Activated CD8-positive, alpha-beta memory T cell treated with anti-CD3 and anti-CD28 coated beads, Interleukin-2, amount 50 U/mL, for 1 hour (primary cell): Measurements from ENCODE around the gene DENND4A.
"Not testable (repeated sequence)": the region's sequence is repeated elsewhere in the genome, so short reads cannot be mapped to it uniquely, and the experiment has no call there.

ENCODE experiments used
- DNase-seq: peaks from one replicate; pipeline ENCODE4 v3.0.0-alpha.2; 2020; ENCODE audit errors: extremely low read depth

Gene DENND4A

DNA sequence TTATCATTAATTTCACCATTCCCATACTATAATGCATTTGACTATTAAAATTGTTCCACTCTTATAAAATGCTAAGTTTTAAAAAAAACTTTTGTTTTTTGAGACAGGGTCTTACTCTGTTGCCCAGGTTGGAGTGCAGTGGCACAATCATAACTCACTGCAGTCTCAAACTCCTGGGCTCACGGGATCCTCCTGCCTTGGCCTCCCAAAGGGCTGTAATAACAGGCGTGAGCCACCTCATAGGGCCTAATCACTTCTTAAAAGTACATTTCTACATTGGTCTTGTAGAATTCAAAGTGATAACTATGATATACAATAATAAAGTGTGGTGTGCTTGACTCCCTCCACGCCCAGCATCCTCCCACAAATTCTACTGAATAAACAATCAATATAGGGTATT is 3.0 kb downstream of the DENND4A start:
- DNase-seq: no peak

DNA sequence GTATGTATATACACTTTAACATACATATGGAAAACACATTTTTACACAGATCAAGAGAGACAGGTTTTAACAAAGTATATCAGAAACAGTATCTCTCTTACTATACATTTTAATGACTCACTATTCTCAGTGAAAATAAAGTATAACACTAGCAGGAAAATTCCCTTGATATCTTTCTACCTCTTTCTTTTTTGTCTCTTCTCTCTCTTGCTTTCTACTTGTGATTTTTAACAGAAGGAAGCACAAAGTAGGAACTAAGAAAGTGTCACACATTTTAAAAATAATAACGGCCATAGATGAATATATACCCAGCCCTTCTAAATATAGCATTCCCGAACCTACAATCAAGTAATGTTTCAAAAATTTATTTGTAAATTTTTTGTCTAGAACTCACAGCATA is 4.8 kb downstream of the DENND4A start:
- no peak for DNase-seq

DNA sequence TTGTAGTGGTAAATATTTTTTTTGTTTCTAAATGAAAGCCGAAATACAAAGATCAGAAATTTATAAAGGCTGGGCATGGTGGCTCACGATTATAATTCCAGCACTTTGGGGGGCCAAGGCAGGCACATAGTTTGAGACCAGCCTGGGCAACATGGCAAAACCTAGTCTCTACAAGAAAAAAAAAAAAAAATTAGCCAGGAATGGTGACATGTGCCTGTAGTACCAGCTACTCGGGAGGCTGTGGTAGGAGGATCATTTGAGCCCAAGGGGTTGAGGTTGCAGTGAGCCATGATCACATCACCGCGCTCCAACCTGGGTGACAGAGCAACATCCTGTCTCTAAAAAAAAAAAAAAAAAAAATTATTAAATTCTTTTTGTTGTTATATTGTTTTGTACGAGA is 6.9 kb downstream of the DENND4A start:
- no peak for DNase-seq

DNA sequence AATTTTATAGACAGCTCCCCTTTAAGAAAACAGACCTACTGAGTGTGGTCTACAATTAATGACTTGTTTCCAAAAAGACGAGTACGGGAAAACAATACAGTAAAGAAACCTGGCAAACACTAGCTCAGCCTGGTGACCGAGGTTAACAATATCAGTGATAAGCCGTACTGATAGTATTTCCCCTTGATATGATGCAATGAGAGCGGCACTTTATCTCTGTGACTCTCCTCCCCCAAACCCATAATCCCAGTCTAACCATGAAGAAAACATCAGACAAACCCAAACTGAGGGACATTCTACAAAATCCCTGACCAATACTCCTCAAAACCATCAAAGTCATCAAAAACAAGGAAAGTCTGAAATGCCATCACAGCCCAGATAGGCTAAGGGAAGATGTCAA is 8.2 kb downstream of the DENND4A start:
- no peak for DNase-seq

DNA sequence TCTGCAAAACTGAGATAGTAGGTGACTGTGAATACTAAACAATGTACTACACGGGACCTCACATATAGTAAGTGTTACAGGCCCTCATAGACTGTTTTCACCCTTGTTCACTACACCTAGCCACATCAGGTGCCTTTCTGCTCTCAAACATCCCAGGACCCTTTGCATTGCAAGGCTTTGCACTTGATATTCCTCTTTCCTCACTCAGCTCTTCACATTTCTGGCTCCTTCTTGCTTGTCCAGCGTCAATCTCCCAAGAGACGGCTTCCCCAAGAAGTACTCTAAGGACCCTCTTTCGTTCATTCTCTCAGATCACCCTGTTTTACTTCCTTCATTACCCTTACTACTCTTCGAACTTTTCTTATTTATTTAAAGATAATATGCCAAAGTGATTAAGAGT is 10.0 kb downstream of the DENND4A start:
- no peak for DNase-seq

DNA sequence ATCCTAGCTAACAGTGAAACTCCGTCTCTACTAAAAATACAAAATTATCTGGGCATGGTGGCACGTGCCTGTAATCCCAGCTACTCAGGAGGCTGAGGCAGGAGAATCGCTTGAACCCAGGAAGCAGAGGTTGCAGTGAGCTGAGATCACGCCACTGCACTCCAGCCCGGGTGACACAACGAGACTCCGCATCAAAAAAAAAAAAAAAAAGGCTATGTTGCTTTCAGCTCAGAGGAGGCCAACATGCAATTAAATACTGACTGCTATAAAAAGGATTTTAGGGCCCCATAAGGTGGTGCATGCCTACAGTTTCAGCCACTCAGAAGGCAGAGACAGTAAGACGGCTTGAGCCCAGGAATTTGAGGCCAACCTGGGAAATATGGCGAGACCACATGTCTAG is 13.4 kb downstream of the DENND4A start:
- not testable (repeated sequence) for DNase-seq

DNA sequence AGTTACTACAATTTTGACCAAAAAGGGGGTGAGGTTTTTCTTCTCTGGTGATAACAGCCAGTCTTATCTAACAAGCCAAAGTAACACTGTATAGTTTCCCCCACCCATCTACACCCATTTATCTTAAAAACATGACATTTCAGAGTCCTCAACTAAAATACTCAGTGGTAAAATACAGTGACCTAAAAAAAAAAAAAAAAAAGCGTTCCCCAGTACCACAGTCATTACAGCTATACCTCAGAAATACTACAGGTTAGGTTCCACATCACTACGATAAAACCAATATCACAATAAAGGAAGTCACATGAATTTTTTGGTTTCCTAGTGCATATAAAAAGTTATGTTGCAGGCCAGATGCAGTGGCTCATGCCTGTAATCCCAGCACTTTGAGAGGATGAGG is 13.8 kb downstream of the DENND4A start:
- DNase-seq: no peak

DNA sequence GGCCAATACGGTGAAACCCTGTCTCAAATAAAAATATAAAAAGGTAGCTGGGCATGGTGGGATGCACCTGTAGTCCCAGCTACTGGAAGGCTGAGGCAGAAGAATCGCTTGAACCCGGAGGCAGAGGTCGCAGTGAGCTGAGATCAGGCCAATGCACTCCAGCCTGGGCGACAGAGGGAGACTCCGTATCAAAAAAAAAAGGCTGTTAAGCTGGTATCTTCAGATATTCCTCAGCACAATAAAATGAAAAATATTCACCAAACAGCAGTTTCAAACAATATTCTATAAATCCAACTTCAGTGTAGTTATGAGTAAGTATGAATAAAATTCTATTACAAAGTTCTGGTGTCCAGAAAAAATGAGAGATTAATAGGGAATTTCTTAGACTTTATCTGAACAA is 14.2 kb downstream of the DENND4A start:
- no peak for DNase-seq

DNA sequence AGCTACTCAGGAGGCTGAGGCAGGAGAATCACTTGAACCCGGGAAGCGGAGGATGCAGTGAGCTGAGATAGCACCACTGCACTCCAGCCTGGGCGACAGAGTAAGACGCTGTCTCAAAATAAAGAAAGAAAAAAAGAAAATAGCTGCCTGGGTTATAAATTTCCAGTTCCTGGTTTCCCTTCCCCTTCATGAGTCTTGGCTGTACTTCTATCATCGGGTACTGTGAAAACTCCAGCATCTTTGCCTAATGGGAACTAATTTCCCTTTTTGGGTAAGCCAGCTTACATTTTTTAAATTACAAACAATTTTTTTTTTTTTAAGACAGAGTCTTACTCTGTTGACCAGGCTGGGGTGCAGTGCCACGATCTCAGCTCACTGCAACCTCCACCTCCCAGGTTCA is 15.0 kb downstream of the DENND4A start:
- no peak for DNase-seq

DNA sequence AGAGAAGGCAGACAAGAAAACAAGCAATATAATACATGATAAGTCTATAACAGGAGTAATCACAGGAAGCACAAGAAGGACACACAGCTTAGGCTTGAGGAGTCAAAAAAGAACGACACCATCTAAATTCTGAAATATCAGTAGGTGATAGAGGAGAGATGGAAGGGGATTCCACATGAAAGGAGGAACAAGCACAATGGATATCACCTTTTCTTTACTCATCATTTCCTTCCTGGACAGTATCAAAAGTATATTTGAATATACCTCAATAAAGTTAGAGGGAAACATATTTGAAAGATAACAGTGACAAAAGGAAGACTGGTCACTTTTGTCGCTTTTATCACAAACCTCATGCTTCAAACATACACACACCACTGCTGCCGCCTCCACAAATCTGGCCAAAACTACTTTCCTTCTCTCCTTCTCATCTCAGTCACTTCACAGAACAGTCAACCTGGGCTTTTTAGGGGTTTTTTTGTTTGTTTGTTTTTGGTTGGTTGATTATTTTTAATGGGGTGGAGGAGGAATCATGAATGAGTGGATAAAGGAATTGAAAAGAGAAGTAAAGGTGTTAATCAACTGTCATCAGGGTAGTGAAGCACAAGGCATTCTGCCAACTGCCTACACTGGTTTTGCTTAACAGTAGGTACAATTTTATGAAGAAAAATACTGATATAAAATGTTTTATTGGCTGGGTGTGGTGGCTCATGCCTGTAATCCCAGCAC is 18.5 kb downstream of the DENND4A start:
- no peak for DNase-seq

DNA sequence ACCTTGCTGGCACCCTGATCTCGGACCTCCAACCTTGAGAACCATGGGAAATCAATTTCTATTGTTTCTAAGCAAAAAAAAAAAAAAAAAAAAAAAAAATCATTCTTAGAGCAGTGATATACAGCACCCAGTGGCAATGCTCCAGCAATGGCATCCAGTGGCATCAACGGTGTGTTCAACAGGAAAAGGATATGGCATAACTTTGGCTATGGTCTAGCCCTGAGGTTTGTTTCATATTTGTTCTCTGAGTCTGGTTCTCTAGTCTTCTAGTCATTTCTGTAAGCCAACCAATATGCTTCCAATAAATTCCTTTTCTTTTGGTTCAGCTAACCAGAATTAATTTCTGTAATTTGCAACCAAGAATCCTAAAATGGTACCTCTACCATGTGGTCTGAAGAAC is 19.2 kb downstream of the DENND4A start:
- no peak for DNase-seq

DNA sequence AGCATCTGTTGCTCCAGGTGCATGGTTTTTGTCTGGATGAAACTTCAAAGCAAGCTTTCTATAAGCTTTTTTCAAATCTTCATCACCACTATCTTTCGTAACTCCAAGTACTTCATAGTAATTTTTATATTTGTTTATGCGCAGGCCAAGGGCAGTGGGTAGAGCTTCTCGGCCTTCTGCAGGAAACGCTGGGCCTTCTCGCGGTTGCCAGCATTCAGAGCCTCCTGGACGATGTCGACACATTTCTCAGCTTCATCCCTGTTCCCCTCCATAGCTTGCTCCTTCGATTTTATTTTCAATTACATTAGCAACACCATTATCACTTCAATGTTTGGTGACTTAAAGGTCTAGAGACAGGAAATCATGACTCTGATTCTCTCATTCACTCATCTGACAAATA is 20.2 kb downstream of the DENND4A start:
- no peak for DNase-seq

DNA sequence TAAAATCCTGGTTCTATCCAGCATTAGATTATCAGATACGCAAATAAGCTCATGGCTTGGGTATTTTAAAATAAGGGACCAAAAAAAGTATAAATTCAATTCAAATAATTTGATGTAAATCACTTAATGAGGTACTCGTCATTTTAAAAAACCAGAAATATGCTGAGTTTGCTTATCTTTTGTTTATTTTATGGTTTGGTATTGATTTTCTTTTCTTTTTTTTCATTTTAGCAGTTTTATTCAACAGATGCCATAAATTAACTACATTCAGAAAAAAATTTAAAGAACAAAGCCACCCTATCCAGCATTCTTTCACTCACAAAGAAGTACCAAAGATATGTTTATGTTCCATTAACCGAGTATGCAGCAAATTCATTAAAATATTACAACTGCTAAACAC is 22.6 kb downstream of the DENND4A start:
- no peak for DNase-seq

DNA sequence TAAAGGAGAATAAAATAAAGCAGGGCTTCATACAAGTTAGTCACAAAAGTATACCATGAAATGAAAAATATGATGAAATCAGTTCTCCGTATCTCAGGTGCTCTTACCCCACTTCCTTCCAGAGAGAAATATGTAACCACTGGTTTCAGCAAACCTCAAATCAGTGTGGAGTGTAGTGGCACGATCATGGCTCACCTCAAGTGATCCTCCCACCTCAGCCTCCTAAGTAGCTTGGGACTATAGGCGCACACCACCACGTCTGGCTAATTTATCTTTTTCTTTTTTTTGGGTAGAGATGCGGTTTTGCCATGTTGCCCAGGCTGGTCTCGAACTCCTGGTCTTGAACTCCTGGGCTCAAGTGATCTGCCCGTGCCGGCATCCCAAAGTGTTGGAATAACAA is 24.2 kb downstream of the DENND4A start:
- DNase-seq: no peak

DNA sequence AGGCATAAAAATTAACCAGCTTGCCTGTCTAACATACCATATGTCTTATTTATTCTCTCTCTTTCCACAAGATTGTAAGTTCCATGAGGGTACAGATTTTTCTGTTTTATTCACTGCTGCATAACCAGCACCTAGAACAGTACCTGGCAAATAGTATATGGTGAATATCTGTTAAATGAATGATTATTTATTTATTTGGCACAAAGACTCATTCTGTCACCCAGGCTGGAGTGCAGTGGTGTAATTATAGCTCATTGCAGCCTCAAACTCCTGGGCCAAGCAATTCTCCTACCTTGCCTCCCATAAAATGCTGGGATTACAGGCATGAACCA is 24.9 kb downstream of the DENND4A start:
- no peak for DNase-seq

DNA sequence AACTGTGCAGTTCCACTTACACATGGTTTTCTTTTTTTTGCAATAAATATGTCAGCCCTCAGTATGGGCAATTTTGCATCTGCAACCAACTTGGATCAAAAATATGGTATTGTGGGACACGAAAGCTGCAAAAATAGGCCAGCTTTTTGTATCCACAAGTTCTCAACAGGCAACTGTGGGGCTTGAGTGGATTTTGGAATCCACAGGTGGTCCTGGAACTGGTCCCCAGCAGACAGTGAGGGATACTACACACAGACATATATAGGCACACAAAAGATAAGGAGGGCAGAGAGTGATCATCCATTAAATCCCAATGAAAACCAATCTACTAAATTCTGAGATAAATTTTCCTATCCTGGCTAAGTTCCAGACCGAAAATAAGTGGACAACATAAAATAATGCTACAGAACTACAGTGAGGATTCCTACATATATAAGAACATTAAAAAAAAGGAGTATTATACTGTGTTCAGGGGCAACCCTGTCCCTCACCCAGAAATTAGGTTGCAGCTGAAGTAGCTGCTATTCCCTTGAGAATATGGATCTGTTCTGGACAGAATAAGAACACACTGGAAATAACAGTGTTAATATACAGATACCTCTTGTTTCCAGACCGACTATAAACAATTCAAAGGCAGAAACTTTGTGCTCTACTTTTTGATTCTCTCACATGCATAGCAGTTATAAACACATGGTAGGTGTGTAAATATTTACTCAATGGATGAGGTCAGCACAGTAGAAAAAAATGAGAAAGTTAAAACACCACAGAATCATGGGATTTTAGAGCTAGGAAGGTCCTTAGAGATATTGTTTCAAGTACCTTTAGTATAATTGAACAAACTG is 25.4 kb downstream of the DENND4A start:
- no peak for DNase-seq

DNA sequence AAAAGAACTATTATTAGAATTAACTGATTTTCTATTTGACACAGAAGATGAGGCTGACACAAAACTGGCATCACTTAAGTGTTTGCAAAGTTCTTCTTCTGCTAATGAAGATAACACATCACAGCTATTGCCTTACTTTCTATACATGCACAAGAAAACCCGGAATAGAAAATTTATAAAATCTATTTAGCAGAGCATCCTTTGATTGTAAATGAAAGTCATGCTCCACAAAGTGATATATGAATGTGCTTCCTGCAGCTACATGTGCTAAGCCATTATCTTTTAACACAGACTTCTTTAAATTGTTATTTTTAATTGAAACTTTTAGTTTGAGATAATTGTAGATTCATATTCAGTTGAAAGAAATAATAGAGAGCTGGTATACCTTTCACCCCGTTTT is 27.0 kb downstream of the DENND4A start:
- no peak for DNase-seq

DNA sequence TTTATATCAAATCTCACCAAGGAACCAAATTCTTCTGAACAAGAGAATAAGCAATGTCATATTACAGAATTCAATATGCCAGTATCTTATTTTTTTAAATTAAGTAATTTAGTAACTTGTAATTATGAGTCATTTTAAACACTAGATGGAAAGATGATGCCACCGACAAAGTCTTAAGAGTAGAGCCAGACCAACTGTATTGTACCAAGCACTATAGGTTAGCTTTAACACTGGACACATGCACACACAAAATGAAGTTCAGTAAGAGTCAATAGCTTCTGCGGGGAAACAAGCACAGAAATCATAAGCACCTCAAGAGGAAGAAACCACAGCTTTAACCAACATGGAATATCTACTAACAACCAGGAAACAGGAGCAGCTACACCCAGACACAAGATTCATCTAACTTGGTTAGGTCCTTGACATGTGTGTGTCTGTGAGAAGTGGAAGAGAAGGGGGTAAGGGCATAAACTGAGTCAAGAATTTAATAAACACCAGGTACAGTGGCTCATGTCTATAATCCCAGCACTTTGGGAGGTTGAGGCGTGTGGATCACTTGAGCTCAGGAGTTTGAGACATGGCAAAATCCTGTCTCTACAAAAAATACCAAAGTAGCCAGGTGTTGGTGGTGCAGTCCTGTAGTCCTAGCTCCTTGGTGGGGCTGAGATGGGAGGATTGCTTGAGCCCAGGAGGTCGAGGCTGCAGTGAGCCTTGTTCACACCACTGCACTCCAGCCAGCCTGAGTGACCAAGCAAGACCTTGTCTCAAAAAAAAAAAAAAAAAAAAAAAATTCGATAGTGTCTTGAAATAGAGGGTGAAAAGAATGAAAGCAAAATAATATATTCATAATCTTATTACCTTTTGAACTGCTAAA is 28.9 kb downstream of the DENND4A start:
- no peak for DNase-seq

DNA sequence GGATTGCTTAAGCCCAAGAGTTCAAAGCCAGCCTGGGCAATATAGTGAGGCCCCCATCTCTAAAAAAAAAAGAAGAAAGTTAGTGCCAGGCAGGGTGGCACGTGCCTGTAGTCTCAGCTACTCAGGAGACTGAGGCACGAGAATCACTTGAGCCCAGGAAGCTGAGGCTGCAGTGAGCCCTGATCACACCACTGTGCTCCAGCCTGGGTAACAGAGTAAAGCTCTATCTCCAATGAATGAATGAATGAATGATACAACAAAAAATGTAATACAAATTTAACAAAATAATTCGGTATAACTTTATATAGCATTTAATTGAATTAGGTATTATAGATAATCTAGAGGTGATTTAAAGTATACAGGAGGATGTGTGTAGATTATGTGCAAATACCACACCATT is 29.7 kb downstream of the DENND4A start:
- DNase-seq: no peak

DNA sequence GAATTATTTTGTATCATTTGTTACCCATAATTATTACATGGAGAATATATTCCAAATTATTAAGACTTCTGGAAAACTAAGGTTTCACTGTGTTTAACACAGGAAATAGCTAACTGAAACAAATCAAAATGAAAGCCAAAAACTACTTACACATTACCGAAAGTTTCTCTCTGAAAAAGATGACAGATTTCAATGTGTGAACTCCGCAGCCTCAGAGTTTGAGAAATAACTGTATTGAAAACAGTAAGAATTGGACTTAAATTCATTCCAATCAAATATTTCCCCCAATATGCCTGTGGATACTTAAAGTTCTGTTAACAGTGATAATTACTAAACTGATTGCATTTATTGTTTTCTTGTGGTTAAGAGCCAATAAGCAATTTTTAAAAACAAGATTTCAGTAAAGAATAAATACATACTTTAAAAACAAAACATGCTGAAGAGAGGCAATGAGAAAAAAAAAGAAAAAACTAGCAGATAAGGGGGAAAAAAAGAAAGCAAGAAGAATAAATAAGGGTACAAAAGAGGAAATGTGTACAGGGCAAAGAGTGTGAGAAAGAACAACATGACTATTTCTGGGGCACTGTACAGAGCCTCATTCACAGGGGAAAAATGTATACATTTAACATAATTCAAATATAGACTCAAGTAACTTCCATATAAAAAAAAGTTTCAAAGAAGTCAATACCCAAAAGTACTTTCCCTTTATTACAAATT is 30.7 kb downstream of the DENND4A start:
- no peak for DNase-seq

DNA sequence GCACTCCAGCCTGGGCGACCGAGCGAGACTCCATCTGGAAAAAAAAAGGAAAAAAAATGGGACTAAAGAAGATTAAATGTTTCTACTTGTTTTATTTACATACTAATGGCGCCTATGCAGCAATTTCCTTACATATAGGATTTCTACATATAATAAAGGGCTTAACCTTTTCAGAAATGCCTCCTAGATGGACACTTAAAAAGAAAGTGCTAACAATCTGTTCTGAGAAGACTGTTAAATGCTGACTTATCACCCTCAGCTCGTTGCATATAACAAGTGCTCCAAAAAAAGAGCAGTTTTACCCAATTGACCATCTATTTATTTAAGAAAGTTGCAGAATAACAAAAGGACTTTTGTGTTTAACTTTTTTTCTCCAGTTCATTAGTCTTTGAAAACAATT is 32.7 kb downstream of the DENND4A start:
- DNase-seq: no peak

DNA sequence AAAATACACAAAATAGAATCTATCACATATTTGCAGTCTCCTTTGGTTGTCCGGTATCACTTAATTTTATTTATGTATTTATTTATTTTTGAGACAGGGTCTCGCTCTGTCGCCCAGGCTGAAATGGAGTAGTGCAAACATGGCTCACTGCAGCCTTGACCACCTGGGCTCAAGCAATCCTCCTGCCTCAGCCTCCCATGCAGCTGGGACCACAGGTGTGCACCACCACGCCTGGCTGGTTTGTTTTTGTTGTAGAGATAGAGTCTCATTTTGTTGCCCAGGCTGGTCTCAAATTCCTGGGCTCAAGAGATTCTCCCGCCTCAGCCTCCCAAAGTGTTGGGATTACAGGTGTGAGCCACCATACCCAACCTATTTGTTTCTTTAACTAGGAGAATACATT is 33.9 kb downstream of the DENND4A start:
- no peak for DNase-seq
